Colonic mucosa (tissue), 4 donors: Measurements from ENCODE around the gene GNAT1. TPM values are rescaled to one million over a fixed set of nuclear protein-coding genes. Genes with fewer than 3 reads are reported as not detected.

Experiments used
- DNase-seq: peaks from one replicate; pipeline ENCODE4 v3.0.0-alpha.2; 2020
- H3K27ac ChIP-seq: fragments of 200-600 bp; one replicate; pipeline ENCODE4 v1.8.0; 2021
- H3K27me3 ChIP-seq: fragments of 200-600 bp; one replicate; pipeline ENCODE4 v1.8.0; 2021
- H3K36me3 ChIP-seq: fragments of 200-600 bp; one replicate; pipeline ENCODE4 v1.8.0; 2021
- H3K4me1 ChIP-seq: fragments of 200-600 bp; one replicate; pipeline ENCODE4 v1.8.0; 2021; ENCODE audit warnings: mild to moderate bottlenecking
- H3K4me3 ChIP-seq: fragments of 200-600 bp; one replicate; pipeline ENCODE4 v1.8.0; 2021
- H3K9ac ChIP-seq, 2 donors: one replicate each; pipeline ENCODE4 v1.7.0; 2013; ENCODE audit warnings: control low read depth in 2 of 2, low read depth in 2 of 2, low read length in 2 of 2
- H3K9me3 ChIP-seq: fragments of 200-600 bp; one replicate; pipeline ENCODE4 v1.8.0; 2021
- intact Hi-C: fragments of 100-400 bp; cut with DNase I; formaldehyde crosslinking; loops from one replicate; pipeline ENCODE4 v1.14.1; 2022
- total RNA-seq, 2 donors: library from RNA; stranded (reverse); fragmentation: NEBNext Ultra II Directional in 1 of 2; extraction: Animal tissue kit (Norgen Biotek cat#: 25700) in 1 of 2; gene quantifications; one replicate each; pipeline ENCODE4 v1.2.1, GENCODE V29; 2021
- TF ChIP-seq, protein P1 (sequence below): fragments of 200-600 bp; IDR thresholded peaks from one replicate; pipeline ENCODE4 v1.8.0; 2022; ENCODE audit warnings: antibody characterized with exemption, mild to moderate bottlenecking
- donor health status: healthy.
- donor health status: DM: no; HTN: no; CAD: no.
- donor health status: DM: no; HTN: no; CAD: no.

Gene GNAT1
- total RNA-seq, 2 donors from 2014 or later, result not detected

- no peak overlapping the region for H3K27ac ChIP-seq
- TF ChIP-seq, protein P1, sequence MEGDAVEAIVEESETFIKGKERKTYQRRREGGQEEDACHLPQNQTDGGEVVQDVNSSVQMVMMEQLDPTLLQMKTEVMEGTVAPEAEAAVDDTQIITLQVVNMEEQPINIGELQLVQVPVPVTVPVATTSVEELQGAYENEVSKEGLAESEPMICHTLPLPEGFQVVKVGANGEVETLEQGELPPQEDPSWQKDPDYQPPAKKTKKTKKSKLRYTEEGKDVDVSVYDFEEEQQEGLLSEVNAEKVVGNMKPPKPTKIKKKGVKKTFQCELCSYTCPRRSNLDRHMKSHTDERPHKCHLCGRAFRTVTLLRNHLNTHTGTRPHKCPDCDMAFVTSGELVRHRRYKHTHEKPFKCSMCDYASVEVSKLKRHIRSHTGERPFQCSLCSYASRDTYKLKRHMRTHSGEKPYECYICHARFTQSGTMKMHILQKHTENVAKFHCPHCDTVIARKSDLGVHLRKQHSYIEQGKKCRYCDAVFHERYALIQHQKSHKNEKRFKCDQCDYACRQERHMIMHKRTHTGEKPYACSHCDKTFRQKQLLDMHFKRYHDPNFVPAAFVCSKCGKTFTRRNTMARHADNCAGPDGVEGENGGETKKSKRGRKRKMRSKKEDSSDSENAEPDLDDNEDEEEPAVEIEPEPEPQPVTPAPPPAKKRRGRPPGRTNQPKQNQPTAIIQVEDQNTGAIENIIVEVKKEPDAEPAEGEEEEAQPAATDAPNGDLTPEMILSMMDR, result no peak
- no peak for DNase-seq
- intact Hi-C loops, result no loop called here
- no peak overlapping the region for H3K4me3 ChIP-seq
- no peaks in the 10 kb centered on the region for H3K36me3 ChIP-seq
- peak overlapping the region in 1 of 2 donors; percentile 3 for H3K9ac ChIP-seq
- H3K9me3 ChIP-seq, result no peaks in the 10 kb centered on the region
- H3K27me3 ChIP-seq, result no peaks in the 10 kb centered on the region
- peaks cover 24% of the 10 kb centered on the region for H3K4me1 ChIP-seq
Observed at GRCh38 chr3:50158530-50159146, 32.8 kb upstream of the GNAT1 start.

- Histone ChIP-seq H3K9me3 (no peaks in the 10 kb centered on the region), H3K9ac (peak overlapping the region in 1 of 2 donors; percentile 54), H3K4me1 (peaks cover 19% of the 10 kb centered on the region), H3K27me3 (no peaks in the 10 kb centered on the region), H3K4me3 (no peak overlapping the region), H3K27ac (peak overlapping the region; percentile 36), H3K36me3 (no peaks in the 10 kb centered on the region)
- TF ChIP-seq, protein P1, result no peak
- DNase-seq, result no peak
- intact Hi-C loops, result no loop called here
Observed at GRCh38 chr3:50160561-50160983, 30.8 kb upstream of the GNAT1 start.

GRCh38 chr3:50161320-50161719 lies 30.1 kb upstream of the GNAT1 start:
- no peaks in the 10 kb centered on the region for H3K27me3 ChIP-seq

GRCh38 chr3:50162034-50162883 lies 29.2 kb upstream of the GNAT1 start:
- peak overlapping the region; percentile 13 for H3K27ac ChIP-seq
- H3K4me3 ChIP-seq, result no peak overlapping the region
- no peaks in the 10 kb centered on the region for H3K9me3 ChIP-seq
- TF ChIP-seq, protein P1, result no peak
- no peaks in the 10 kb centered on the region for H3K27me3 ChIP-seq
- H3K9ac ChIP-seq, result peak overlapping the region in 1 of 2 donors; percentile 52
- intact Hi-C loops, result no loop called here
- no peaks in the 10 kb centered on the region for H3K36me3 ChIP-seq
- no peak for DNase-seq
- peaks cover 19% of the 10 kb centered on the region for H3K4me1 ChIP-seq

More at GRCh38 chr3:50161320-50161719, 30.1 kb upstream of the GNAT1 start:
- H3K9ac ChIP-seq, result peak overlapping the region in 1 of 2 donors; percentile 54
- peak; percentile 88 for DNase-seq
- no peak overlapping the region for H3K4me3 ChIP-seq
- H3K9me3 ChIP-seq, result no peaks in the 10 kb centered on the region
- peak overlapping the region; percentile 36 for H3K27ac ChIP-seq
- intact Hi-C loops, result no loop called here
- H3K36me3 ChIP-seq, result no peaks in the 10 kb centered on the region
- H3K4me1 ChIP-seq, result peaks cover 19% of the 10 kb centered on the region
- TF ChIP-seq, protein P1, result no peak

GRCh38 chr3:50163572-50164455 lies 27.6 kb upstream of the GNAT1 start:
- intact Hi-C loops, result no loop called here
- TF ChIP-seq, protein P1, result no peak
- peak overlapping the region in 1 of 2 donors; percentile 22 for H3K9ac ChIP-seq
- peak; percentile 77 for DNase-seq
- no peaks in the 10 kb centered on the region for H3K36me3 ChIP-seq
- no peak overlapping the region for H3K27ac ChIP-seq
- H3K9me3 ChIP-seq, result no peaks in the 10 kb centered on the region
- no peak overlapping the region for H3K4me3 ChIP-seq
- H3K27me3 ChIP-seq, result no peaks in the 10 kb centered on the region
- H3K4me1 ChIP-seq, result peaks cover 29% of the 10 kb centered on the region
